ENCODE data around the gene HIGD1A. TPM values are rescaled to one million over a fixed set of nuclear protein-coding genes. Genes with fewer than 3 reads are reported as not detected.

The HIGD1A gene
- polyA plus RNA-seq, 1 donor from 2014 or later, result 350 TPM

DNA sequence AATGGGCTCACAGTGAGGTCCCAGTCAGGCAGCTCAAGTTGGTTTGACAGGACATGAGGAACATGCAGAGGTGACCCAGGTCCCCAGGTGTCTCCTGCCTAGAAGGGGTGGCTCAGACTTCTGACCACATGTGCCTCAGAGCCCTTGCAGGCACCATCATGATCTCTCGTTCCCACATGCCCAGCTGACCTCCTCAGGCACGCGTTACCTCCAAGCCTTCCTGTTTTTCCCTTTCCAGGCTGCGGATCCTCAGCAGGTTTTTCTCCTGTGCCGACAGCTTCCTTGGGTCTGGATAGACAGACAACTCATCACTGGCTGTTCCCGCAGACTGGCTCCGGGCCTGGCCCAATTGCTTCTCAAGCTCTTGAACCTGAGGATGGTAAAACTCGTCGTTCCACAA lies 61.6 kb downstream of the HIGD1A start:
- Histone ChIP-seq H2AFZ (ENCODE audit: low read depth, low read length) (no peak overlapping the region), H3K9ac (ENCODE audit: low read length) (no peak overlapping the region), H4K20me1 (ENCODE audit: insufficient read depth) (no peaks in the 10 kb centered on the region), H3K9me3 (ENCODE audit: low read length) (no peaks in the 10 kb centered on the region), H3K27me3 (ENCODE audit: insufficient read depth, low read depth, low read length) (no peaks in the 10 kb centered on the region), H3K79me2 (replicated peaks; ENCODE audit: insufficient read depth, low read length) (no peaks in the 10 kb centered on the region), H3F3A (ENCODE audit: insufficient read depth, low read length, poor library complexity, severe bottlenecking) (no peaks in the 10 kb centered on the region), H3K36me3 (ENCODE audit: insufficient read depth, low read length) (no peaks in the 10 kb centered on the region), H3K4me3 (ENCODE audit: low read length) (no peak overlapping the region), H3K27ac (ENCODE audit: low read length) (no peak overlapping the region), H3K9me2 (ENCODE audit: insufficient read depth, low read length) (no peaks in the 10 kb centered on the region), H3K4me2 (ENCODE audit: low read length) (no peak overlapping the region)
- no peak for TF ChIP-seq TAF1 (IDR thresholded peaks at IDR 0.05; ENCODE audit: low read depth)

- Histone ChIP-seq H3K4me3 (ENCODE audit: low read length) (no peak overlapping the region), H3K27me3 (ENCODE audit: insufficient read depth, low read depth, low read length) (no peaks in the 10 kb centered on the region), H3K79me2 (replicated peaks; ENCODE audit: insufficient read depth, low read length) (no peaks in the 10 kb centered on the region), H3K9me3 (ENCODE audit: low read length) (no peaks in the 10 kb centered on the region), H4K20me1 (ENCODE audit: insufficient read depth) (no peaks in the 10 kb centered on the region), H3K27ac (ENCODE audit: low read length) (no peak overlapping the region), H3K36me3 (ENCODE audit: insufficient read depth, low read length) (no peaks in the 10 kb centered on the region), H3K4me2 (ENCODE audit: low read length) (no peak overlapping the region), H2AFZ (ENCODE audit: low read depth, low read length) (no peak overlapping the region), H3K9me2 (ENCODE audit: insufficient read depth, low read length) (no peaks in the 10 kb centered on the region), H3F3A (ENCODE audit: insufficient read depth, low read length, poor library complexity, severe bottlenecking) (no peaks in the 10 kb centered on the region), H3K9ac (ENCODE audit: low read length) (no peak overlapping the region)
- no peak for TF ChIP-seq POLR2AphosphoS5 (IDR thresholded peaks at IDR 0.05)
- TF ChIP-seq EZH2 (IDR thresholded peaks at IDR 0.05; ENCODE audit: borderline replicate concordance, insufficient read depth, low read length, poor library complexity, severe bottlenecking), result no peak
- TF ChIP-seq MXI1 (conservative IDR thresholded peaks at IDR 0.05; ENCODE audit: poor library complexity, severe bottlenecking), result no peak
- no peak for TF ChIP-seq RAD21 (conservative IDR thresholded peaks at IDR 0.05)
- TF ChIP-seq, protein P1, sequence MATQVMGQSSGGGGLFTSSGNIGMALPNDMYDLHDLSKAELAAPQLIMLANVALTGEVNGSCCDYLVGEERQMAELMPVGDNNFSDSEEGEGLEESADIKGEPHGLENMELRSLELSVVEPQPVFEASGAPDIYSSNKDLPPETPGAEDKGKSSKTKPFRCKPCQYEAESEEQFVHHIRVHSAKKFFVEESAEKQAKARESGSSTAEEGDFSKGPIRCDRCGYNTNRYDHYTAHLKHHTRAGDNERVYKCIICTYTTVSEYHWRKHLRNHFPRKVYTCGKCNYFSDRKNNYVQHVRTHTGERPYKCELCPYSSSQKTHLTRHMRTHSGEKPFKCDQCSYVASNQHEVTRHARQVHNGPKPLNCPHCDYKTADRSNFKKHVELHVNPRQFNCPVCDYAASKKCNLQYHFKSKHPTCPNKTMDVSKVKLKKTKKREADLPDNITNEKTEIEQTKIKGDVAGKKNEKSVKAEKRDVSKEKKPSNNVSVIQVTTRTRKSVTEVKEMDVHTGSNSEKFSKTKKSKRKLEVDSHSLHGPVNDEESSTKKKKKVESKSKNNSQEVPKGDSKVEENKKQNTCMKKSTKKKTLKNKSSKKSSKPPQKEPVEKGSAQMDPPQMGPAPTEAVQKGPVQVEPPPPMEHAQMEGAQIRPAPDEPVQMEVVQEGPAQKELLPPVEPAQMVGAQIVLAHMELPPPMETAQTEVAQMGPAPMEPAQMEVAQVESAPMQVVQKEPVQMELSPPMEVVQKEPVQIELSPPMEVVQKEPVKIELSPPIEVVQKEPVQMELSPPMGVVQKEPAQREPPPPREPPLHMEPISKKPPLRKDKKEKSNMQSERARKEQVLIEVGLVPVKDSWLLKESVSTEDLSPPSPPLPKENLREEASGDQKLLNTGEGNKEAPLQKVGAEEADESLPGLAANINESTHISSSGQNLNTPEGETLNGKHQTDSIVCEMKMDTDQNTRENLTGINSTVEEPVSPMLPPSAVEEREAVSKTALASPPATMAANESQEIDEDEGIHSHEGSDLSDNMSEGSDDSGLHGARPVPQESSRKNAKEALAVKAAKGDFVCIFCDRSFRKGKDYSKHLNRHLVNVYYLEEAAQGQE (IDR thresholded peaks at IDR 0.05; ENCODE audit: borderline replicate concordance), result no peak
- no peak for TF ChIP-seq TAF1 (IDR thresholded peaks at IDR 0.05; ENCODE audit: low read depth)
- no peak for TF ChIP-seq SMC3 (conservative IDR thresholded peaks at IDR 0.05; ENCODE audit: poor library complexity)
- TF ChIP-seq EP300 (conservative IDR thresholded peaks at IDR 0.05; ENCODE audit: poor library complexity, severe bottlenecking), result no peak
- TF ChIP-seq, protein P2, sequence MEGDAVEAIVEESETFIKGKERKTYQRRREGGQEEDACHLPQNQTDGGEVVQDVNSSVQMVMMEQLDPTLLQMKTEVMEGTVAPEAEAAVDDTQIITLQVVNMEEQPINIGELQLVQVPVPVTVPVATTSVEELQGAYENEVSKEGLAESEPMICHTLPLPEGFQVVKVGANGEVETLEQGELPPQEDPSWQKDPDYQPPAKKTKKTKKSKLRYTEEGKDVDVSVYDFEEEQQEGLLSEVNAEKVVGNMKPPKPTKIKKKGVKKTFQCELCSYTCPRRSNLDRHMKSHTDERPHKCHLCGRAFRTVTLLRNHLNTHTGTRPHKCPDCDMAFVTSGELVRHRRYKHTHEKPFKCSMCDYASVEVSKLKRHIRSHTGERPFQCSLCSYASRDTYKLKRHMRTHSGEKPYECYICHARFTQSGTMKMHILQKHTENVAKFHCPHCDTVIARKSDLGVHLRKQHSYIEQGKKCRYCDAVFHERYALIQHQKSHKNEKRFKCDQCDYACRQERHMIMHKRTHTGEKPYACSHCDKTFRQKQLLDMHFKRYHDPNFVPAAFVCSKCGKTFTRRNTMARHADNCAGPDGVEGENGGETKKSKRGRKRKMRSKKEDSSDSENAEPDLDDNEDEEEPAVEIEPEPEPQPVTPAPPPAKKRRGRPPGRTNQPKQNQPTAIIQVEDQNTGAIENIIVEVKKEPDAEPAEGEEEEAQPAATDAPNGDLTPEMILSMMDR (IDR thresholded peaks at IDR 0.05; ENCODE audit: poor library complexity, severe bottlenecking), result no peak
Measured at GRCh38 chr3:42742259-42742658, 62.0 kb downstream of the HIGD1A start.

DNA sequence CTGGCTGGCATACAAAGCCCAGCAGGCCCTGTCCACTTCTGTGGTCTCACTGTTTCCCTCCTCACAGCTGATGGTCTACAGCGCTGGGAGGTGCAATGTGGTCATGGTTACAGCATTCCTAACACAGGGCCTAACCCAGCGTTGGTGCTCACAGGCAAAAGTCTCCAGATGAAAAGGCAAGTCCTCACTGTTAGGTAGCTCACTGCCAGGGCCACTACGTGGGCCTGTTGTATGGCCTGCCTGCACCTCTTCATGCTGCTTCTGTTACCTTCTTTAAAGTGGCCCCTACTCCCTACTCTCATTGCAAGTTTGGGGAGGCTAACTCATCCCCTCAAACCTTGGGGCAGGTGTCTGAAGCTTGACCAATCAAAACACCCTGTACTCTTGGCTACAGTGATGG lies 62.5 kb downstream of the HIGD1A start:
- Histone ChIP-seq H3K9me2 (ENCODE audit: insufficient read depth, low read length) (no peaks in the 10 kb centered on the region), H3K9me3 (ENCODE audit: low read length) (no peaks in the 10 kb centered on the region), H2AFZ (ENCODE audit: low read depth, low read length) (no peak overlapping the region), H3K36me3 (ENCODE audit: insufficient read depth, low read length) (no peaks in the 10 kb centered on the region), H3K4me2 (ENCODE audit: low read length) (no peak overlapping the region), H3K79me2 (replicated peaks; ENCODE audit: insufficient read depth, low read length) (no peaks in the 10 kb centered on the region), H3K9ac (ENCODE audit: low read length) (no peak overlapping the region), H4K20me1 (ENCODE audit: insufficient read depth) (no peaks in the 10 kb centered on the region), H3K27me3 (ENCODE audit: insufficient read depth, low read depth, low read length) (no peaks in the 10 kb centered on the region), H3K27ac (ENCODE audit: low read length) (no peak overlapping the region), H3F3A (ENCODE audit: insufficient read depth, low read length, poor library complexity, severe bottlenecking) (no peaks in the 10 kb centered on the region), H3K4me3 (ENCODE audit: low read length) (no peak overlapping the region)
- TF ChIP-seq RAD21 (conservative IDR thresholded peaks at IDR 0.05) (no peak), TAF1 (IDR thresholded peaks at IDR 0.05; ENCODE audit: low read depth) (no peak), POLR2AphosphoS5 (IDR thresholded peaks at IDR 0.05) (no peak), EZH2 (IDR thresholded peaks at IDR 0.05; ENCODE audit: borderline replicate concordance, insufficient read depth, low read length, poor library complexity, severe bottlenecking) (no peak), SMC3 (conservative IDR thresholded peaks at IDR 0.05; ENCODE audit: poor library complexity) (no peak), MXI1 (conservative IDR thresholded peaks at IDR 0.05; ENCODE audit: poor library complexity, severe bottlenecking) (no peak), EP300 (conservative IDR thresholded peaks at IDR 0.05; ENCODE audit: poor library complexity, severe bottlenecking) (no peak)
- TF ChIP-seq, protein P2 (IDR thresholded peaks at IDR 0.05; ENCODE audit: poor library complexity, severe bottlenecking), result no peak
- TF ChIP-seq, protein P1 (IDR thresholded peaks at IDR 0.05; ENCODE audit: borderline replicate concordance), result no peak

All from neural cell (in vitro differentiated cells).